ENCODE measurements around the gene GPR55.

- no peak for TF ChIP-seq CTCF (IDR thresholded peaks at IDR 0.05)
- no peak for TF ChIP-seq POLR2A (IDR thresholded peaks at IDR 0.05)
These were observed 46.3 kb downstream of the GPR55 start for GRCh38 chr2:230878599-230879188.

Data from stomach (tissue), 4 donors.